ENCODE data around the gene CHML.

DNA sequence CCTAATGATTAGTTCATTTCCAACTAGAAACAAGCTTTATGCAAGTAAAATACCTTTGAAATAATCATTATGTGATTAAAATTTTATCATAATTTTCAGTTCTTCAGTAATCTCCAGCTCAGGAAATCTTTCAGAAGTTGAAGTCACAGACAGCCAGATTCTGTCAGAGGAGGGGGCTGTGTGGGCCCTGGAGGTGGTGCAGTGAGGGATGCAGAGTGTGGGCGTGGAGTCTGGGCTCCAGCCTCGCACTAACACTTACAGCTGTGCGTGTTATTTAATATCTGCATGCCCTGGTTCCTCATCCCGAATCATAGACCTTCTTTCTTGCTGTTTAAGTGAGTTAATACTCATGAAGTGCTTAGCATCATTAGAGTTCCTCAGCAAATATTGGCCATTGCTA, 35.8 kb upstream of the CHML start:
- TF ChIP-seq, protein P1, sequence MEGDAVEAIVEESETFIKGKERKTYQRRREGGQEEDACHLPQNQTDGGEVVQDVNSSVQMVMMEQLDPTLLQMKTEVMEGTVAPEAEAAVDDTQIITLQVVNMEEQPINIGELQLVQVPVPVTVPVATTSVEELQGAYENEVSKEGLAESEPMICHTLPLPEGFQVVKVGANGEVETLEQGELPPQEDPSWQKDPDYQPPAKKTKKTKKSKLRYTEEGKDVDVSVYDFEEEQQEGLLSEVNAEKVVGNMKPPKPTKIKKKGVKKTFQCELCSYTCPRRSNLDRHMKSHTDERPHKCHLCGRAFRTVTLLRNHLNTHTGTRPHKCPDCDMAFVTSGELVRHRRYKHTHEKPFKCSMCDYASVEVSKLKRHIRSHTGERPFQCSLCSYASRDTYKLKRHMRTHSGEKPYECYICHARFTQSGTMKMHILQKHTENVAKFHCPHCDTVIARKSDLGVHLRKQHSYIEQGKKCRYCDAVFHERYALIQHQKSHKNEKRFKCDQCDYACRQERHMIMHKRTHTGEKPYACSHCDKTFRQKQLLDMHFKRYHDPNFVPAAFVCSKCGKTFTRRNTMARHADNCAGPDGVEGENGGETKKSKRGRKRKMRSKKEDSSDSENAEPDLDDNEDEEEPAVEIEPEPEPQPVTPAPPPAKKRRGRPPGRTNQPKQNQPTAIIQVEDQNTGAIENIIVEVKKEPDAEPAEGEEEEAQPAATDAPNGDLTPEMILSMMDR (IDR thresholded peaks at IDR 0.05 in 2 of 3, conservative IDR thresholded peaks at IDR 0.05 in 1 of 3; ENCODE audit: control insufficient read depth in 2 of 3, extremely low read depth in 1 of 3, insufficient read depth in 1 of 3, low read depth in 3 of 3, low read length in 3 of 3) = no peak
- TF ChIP-seq RB1 (IDR thresholded peaks at IDR 0.05; ENCODE audit: borderline replicate concordance) = no peak

All from GM12878 (cell line).